NCI-H1048 (cell line): ENCODE results near the gene DAZL.

Experiments used
- DNase-seq: peaks from one replicate; lab custom pipeline; 2025; lab: John Stamatoyannopoulos, UW

Gene DAZL

GRCh38 chr3:16545413-16546185 is 59.6 kb downstream of the DAZL start:
- no peak for DNase-seq

- DNase-seq: no peak
Observed at GRCh38 chr3:16543242-16543864, 61.9 kb downstream of the DAZL start.

DNA sequence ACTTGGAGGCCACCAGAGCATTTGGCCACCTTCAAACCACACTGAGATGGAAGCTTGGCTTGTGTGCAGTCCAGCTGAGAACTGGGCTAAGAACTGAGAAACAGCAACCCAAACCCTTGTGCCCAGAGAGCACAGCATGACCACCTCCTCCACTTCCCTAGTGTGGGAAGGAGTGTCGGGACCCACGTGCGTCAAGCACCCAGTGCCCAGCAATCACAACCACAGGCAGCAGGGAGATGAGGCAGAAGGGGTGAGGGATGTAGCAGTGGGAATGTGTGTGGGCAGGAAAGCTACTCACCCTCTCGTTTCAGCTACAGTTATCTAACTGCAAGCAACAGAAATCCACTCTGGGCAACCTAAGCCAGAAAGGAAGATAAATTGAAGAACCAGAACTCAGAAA is 66.7 kb downstream of the DAZL start:
- no peak for DNase-seq

DNA sequence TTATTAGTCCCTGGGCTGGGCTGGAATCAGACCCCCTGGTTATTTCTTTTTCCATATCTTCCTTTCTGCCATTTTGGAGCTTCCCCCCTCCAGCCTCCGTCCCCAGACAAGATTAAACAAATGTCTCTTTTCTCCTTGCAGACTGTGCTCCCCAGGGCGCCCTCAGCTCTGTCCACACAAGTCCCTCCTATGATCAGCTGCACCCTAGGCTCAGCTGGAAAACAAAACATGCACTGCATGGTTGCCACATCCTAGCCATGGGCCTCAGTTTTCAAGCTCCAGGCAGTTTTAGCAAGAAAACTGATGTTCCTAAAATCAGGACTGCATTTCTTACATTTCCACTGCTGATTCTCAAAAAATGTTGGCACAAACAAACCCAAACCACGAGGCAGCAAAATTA is 68.2 kb downstream of the DAZL start:
- no peak for DNase-seq
